Activated naive CD8-positive, alpha-beta T cell (primary cell): Measurements from ENCODE around the gene SEPTIN5.
"Not testable (repeated sequence)": the region's sequence is repeated elsewhere in the genome, so short reads cannot be mapped to it uniquely, and the experiment has no call there.

ENCODE experiments used
- H3K27ac Mint-ChIP-seq: one replicate; pipeline ENCODE4 v1.8.0; 2021; ENCODE audit warnings: mixed read lengths
- H3K27me3 Mint-ChIP-seq: one replicate; pipeline ENCODE4 v1.8.0; 2021; ENCODE audit warnings: mixed read lengths
- H3K36me3 Mint-ChIP-seq: one replicate; pipeline ENCODE4 v1.8.0; 2021; ENCODE audit warnings: mixed read lengths
- H3K4me1 Mint-ChIP-seq: one replicate; pipeline ENCODE4 v1.8.0; 2021; ENCODE audit warnings: low read depth, mixed read lengths
- H3K4me3 Mint-ChIP-seq: one replicate; pipeline ENCODE4 v1.8.0; 2021; ENCODE audit warnings: mild to moderate bottlenecking, mixed read lengths
- H3K9me3 Mint-ChIP-seq: one replicate; pipeline ENCODE4 v1.8.0; 2021; ENCODE audit warnings: low read depth, mixed read lengths

The SEPTIN5 gene

GRCh38 chr22:19675428-19675827 lies 38.9 kb upstream of the SEPTIN5 start:
- Mint-ChIP-seq H3K27ac (no peak overlapping the region), H3K9me3 (no peaks in the 10 kb centered on the region), H3K36me3 (no peaks in the 10 kb centered on the region), H3K4me1 (no peaks in the 10 kb centered on the region), H3K4me3 (no peak overlapping the region), H3K27me3 (no peaks in the 10 kb centered on the region)

GRCh38 chr22:19676437-19676836 lies 37.9 kb upstream of the SEPTIN5 start:
- H3K27ac Mint-ChIP-seq, H3K9me3 Mint-ChIP-seq, H3K27me3 Mint-ChIP-seq, H3K4me3 Mint-ChIP-seq, H3K36me3 Mint-ChIP-seq, H3K4me1 Mint-ChIP-seq: not testable (repeated sequence)

- Mint-ChIP-seq H3K9me3 (no peaks in the 10 kb centered on the region), H3K36me3 (no peaks in the 10 kb centered on the region), H3K27me3 (peaks cover 11% of the 10 kb centered on the region), H3K4me3 (no peak overlapping the region), H3K4me1 (no peaks in the 10 kb centered on the region), H3K27ac (no peak overlapping the region)
Observed at GRCh38 chr22:19678949-19679521, 35.3 kb upstream of the SEPTIN5 start.

- H3K27me3 Mint-ChIP-seq: peaks cover 11% of the 10 kb centered on the region
- no peak overlapping the region for H3K27ac Mint-ChIP-seq
- no peaks in the 10 kb centered on the region for H3K36me3 Mint-ChIP-seq
- no peaks in the 10 kb centered on the region for H3K4me1 Mint-ChIP-seq
- no peaks in the 10 kb centered on the region for H3K9me3 Mint-ChIP-seq
- no peak overlapping the region for H3K4me3 Mint-ChIP-seq
Observed at GRCh38 chr22:19679522-19680101, 34.7 kb upstream of the SEPTIN5 start.

GRCh38 chr22:19680287-19680881 lies 33.9 kb upstream of the SEPTIN5 start:
- H3K4me3 Mint-ChIP-seq: no peak overlapping the region
- H3K27ac Mint-ChIP-seq: no peak overlapping the region
- no peaks in the 10 kb centered on the region for H3K36me3 Mint-ChIP-seq
- no peaks in the 10 kb centered on the region for H3K9me3 Mint-ChIP-seq
- no peaks in the 10 kb centered on the region for H3K4me1 Mint-ChIP-seq
- H3K27me3 Mint-ChIP-seq: peaks cover 11% of the 10 kb centered on the region

GRCh38 chr22:19680911-19681862 lies 33.1 kb upstream of the SEPTIN5 start:
- H3K27ac Mint-ChIP-seq: no peak overlapping the region
- H3K27me3 Mint-ChIP-seq: peaks cover 11% of the 10 kb centered on the region
- no peaks in the 10 kb centered on the region for H3K36me3 Mint-ChIP-seq
- H3K4me1 Mint-ChIP-seq: no peaks in the 10 kb centered on the region
- H3K4me3 Mint-ChIP-seq: no peak overlapping the region
- no peaks in the 10 kb centered on the region for H3K9me3 Mint-ChIP-seq

- Mint-ChIP-seq H3K4me1 (no peaks in the 10 kb centered on the region), H3K27ac (no peak overlapping the region), H3K36me3 (no peaks in the 10 kb centered on the region), H3K4me3 (no peak overlapping the region), H3K9me3 (no peaks in the 10 kb centered on the region), H3K27me3 (peaks cover 11% of the 10 kb centered on the region)
Observed at GRCh38 chr22:19681863-19682245, 32.4 kb upstream of the SEPTIN5 start.

GRCh38 chr22:19686946-19687345 lies 27.4 kb upstream of the SEPTIN5 start:
- Mint-ChIP-seq H3K36me3 (no peaks in the 10 kb centered on the region), H3K4me1 (no peaks in the 10 kb centered on the region), H3K9me3 (no peaks in the 10 kb centered on the region), H3K27me3 (peaks cover 4% of the 10 kb centered on the region), H3K27ac (no peak overlapping the region), H3K4me3 (no peak overlapping the region)

GRCh38 chr22:19687561-19688300 lies 26.6 kb upstream of the SEPTIN5 start:
- Mint-ChIP-seq H3K36me3 (no peaks in the 10 kb centered on the region), H3K27me3 (peaks cover 4% of the 10 kb centered on the region), H3K27ac (no peak overlapping the region), H3K4me1 (no peaks in the 10 kb centered on the region), H3K4me3 (no peak overlapping the region), H3K9me3 (no peaks in the 10 kb centered on the region)

GRCh38 chr22:19688301-19689290 lies 25.7 kb upstream of the SEPTIN5 start:
- Mint-ChIP-seq H3K27ac (no peak overlapping the region), H3K27me3 (peaks cover 1% of the 10 kb centered on the region), H3K4me1 (no peaks in the 10 kb centered on the region), H3K4me3 (no peak overlapping the region), H3K36me3 (no peaks in the 10 kb centered on the region), H3K9me3 (no peaks in the 10 kb centered on the region)

GRCh38 chr22:19689408-19689807 lies 24.9 kb upstream of the SEPTIN5 start:
- H3K4me3 Mint-ChIP-seq: no peak overlapping the region
- no peak overlapping the region for H3K27ac Mint-ChIP-seq

GRCh38 chr22:19691007-19691720 lies 23.1 kb upstream of the SEPTIN5 start:
- Mint-ChIP-seq H3K27me3 (no peaks in the 10 kb centered on the region), H3K9me3 (no peaks in the 10 kb centered on the region), H3K4me1 (no peaks in the 10 kb centered on the region), H3K36me3 (no peaks in the 10 kb centered on the region), H3K27ac (no peak overlapping the region), H3K4me3 (no peak overlapping the region)

More at GRCh38 chr22:19689408-19689807, 24.9 kb upstream of the SEPTIN5 start:
- H3K36me3 Mint-ChIP-seq: no peaks in the 10 kb centered on the region
- H3K9me3 Mint-ChIP-seq: no peaks in the 10 kb centered on the region
- H3K4me1 Mint-ChIP-seq: no peaks in the 10 kb centered on the region
- no peaks in the 10 kb centered on the region for H3K27me3 Mint-ChIP-seq

GRCh38 chr22:19691721-19692341 lies 22.5 kb upstream of the SEPTIN5 start:
- Mint-ChIP-seq H3K27me3 (peaks cover 3% of the 10 kb centered on the region), H3K36me3 (no peaks in the 10 kb centered on the region), H3K4me1 (no peaks in the 10 kb centered on the region), H3K9me3 (no peaks in the 10 kb centered on the region), H3K27ac (no peak overlapping the region), H3K4me3 (no peak overlapping the region)
